ENCODE results near the gene RPS15A.

GRCh38 chr16:18799500-18799899 is 9.4 kb upstream of the RPS15A start:
- TF ChIP-seq HMGXB4 (CRISPR knock-in tag; IDR thresholded peaks at IDR 0.05; ENCODE audit: borderline replicate concordance): no peak
- TF ChIP-seq CTCF (IDR thresholded peaks at IDR 0.05): no peak
- TF ChIP-seq POLR2A (IDR thresholded peaks at IDR 0.05; ENCODE audit: low read length): no peak
- no peak for TF ChIP-seq PBX3 (IDR thresholded peaks at IDR 0.05)
- TF ChIP-seq, protein P1, sequence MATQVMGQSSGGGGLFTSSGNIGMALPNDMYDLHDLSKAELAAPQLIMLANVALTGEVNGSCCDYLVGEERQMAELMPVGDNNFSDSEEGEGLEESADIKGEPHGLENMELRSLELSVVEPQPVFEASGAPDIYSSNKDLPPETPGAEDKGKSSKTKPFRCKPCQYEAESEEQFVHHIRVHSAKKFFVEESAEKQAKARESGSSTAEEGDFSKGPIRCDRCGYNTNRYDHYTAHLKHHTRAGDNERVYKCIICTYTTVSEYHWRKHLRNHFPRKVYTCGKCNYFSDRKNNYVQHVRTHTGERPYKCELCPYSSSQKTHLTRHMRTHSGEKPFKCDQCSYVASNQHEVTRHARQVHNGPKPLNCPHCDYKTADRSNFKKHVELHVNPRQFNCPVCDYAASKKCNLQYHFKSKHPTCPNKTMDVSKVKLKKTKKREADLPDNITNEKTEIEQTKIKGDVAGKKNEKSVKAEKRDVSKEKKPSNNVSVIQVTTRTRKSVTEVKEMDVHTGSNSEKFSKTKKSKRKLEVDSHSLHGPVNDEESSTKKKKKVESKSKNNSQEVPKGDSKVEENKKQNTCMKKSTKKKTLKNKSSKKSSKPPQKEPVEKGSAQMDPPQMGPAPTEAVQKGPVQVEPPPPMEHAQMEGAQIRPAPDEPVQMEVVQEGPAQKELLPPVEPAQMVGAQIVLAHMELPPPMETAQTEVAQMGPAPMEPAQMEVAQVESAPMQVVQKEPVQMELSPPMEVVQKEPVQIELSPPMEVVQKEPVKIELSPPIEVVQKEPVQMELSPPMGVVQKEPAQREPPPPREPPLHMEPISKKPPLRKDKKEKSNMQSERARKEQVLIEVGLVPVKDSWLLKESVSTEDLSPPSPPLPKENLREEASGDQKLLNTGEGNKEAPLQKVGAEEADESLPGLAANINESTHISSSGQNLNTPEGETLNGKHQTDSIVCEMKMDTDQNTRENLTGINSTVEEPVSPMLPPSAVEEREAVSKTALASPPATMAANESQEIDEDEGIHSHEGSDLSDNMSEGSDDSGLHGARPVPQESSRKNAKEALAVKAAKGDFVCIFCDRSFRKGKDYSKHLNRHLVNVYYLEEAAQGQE (IDR thresholded peaks at IDR 0.05): no peak
- no peak for TF ChIP-seq NR3C1 (IDR thresholded peaks at IDR 0.05)
- TF ChIP-seq HDAC2 (IDR thresholded peaks at IDR 0.05): no peak
